HepG2 (cell line): ENCODE data around the gene BRMS1. TPM values are rescaled to one million over a fixed set of nuclear protein-coding genes. Genes with fewer than 3 reads are reported as not detected.

Source experiments
- GABPA ChIP-seq, 2 experiments: IDR thresholded peaks; 2 replicates each; pipeline ENCODE4 v1.6.1; 2011 to 2016; ENCODE audit warnings: low read depth in 2 of 2, low read length in 1 of 2, missing biosample characterization in 1 of 2, missing genetic modification characterization in 1 of 2
- HNF1A ChIP-seq, 2 experiments: sonication (generic) in 1 of 2; formaldehyde crosslinking in 1 of 2; IDR thresholded peaks; 2 replicates each; pipeline versions ENCODE4 v1.4.0 to v1.6.1; 2016 to 2020; ENCODE audit warnings: borderline replicate concordance in 1 of 2, low read depth in 1 of 2, mild to moderate bottlenecking in 1 of 2, missing genetic modification reagents in 1 of 2
- NFKB2 ChIP-seq: sonication (generic); formaldehyde crosslinking; IDR thresholded peaks from 2 replicates; pipeline ENCODE4 v1.4.0; 2020; ENCODE audit warnings: missing genetic modification reagents, borderline replicate concordance
- REST ChIP-seq, 2 experiments: IDR thresholded peaks; 2 replicates each; pipeline ENCODE4 v1.6.1; 2011 to 2012; ENCODE audit warnings: low read length in 2 of 2, borderline replicate concordance in 1 of 2, low read depth in 1 of 2, mild to moderate bottlenecking in 1 of 2, moderate library complexity in 1 of 2
- SP2 ChIP-seq: sonication (generic); formaldehyde crosslinking; IDR thresholded peaks from 2 replicates; pipeline ENCODE4 v1.5.1; 2020; ENCODE audit warnings: mild to moderate bottlenecking, missing genetic modification reagents
- ZBTB10 ChIP-seq: sonication (generic); formaldehyde crosslinking; IDR thresholded peaks from 2 replicates; pipeline ENCODE4 v1.4.0; 2020; ENCODE audit warnings: missing genetic modification reagents, borderline replicate concordance
- ZNF142 ChIP-seq: sonication (generic); formaldehyde crosslinking; IDR thresholded peaks from 2 replicates; pipeline ENCODE4 v1.4.0; 2020; ENCODE audit warnings: missing genetic modification reagents
- ZNF317 ChIP-seq: sonication (generic); formaldehyde crosslinking; IDR thresholded peaks from 2 replicates; pipeline ENCODE4 v1.5.0; 2020; ENCODE audit warnings: mild to moderate bottlenecking, missing genetic modification reagents
- ZNF850 ChIP-seq: sonication (generic); formaldehyde crosslinking; conservative IDR thresholded peaks from 2 replicates; pipeline ENCODE4 v1.9.0; 2021; ENCODE audit warnings: mild to moderate bottlenecking, missing genetic modification reagents
- polyA plus RNA-seq, 8 experiments: library from polyadenylated mRNA; depleted of rRNA in 3 of 8; stranded (reverse) in 7 of 8; unstranded in 1 of 8; fragments of >200 nt; fragmentation: Illumina TruSeq in 4 of 8; extraction: Trizol in 4 of 8; gene quantifications; 2 replicates each; pipeline versions ENCODE4 v1.2.1 to v1.2.3, GENCODE V29; 2011 to 2016; ENCODE audit warnings: low read depth in 4 of 8, missing spikeins in 1 of 8, mixed read lengths in 1 of 8; ENCODE audit not compliant: insufficient read depth in 1 of 8
- total RNA-seq, 5 experiments: library from RNA; depleted of rRNA; stranded (reverse); fragments of >200 nt; fragmentation: Illumina TruSeq; extraction: Trizol; gene quantifications; 2 replicates each; pipeline ENCODE4 v1.2.3, GENCODE V29; 2016; ENCODE audit warnings: low read depth in 1 of 5

BRMS1 gene
- total and polyA plus RNA-seq, 2 of the 13 experiments (the other 11 are each of a cell fraction or from before 2014, with no cell fraction given), result 15.8 to 55.7 TPM

GRCh38 chr11:66312549-66313320 is 32.2 kb downstream of the BRMS1 start (continued):
- TF ChIP-seq HNF1A (IDR thresholded peaks at IDR 0.05; ENCODE audit: low read depth) (no peak), HNF1A (CRISPR knock-in tag; IDR thresholded peaks at IDR 0.05; ENCODE audit: borderline replicate concordance) (peak; percentile 33; the same call in 1 of the 2 replicates), NFKB2 (CRISPR knock-in tag) (peak; percentile 2; the same call in 1 of the 2 replicates), REST (IDR thresholded peaks at IDR 0.05; ENCODE audit: borderline replicate concordance in 1 of 2, low read depth in 1 of 2, low read length in 2 of 2) (peak in 1 of 2 experiments; percentile 22; a peak in 1 of 4 replicates), GABPA (IDR thresholded peaks at IDR 0.05; ENCODE audit: low read depth, low read length) (no peak), GABPA (CRISPR knock-in tag; IDR thresholded peaks at IDR 0.05; ENCODE audit: low read depth) (no peak), ZNF850 (CRISPR knock-in tag) (peak; percentile 84; the same call in 1 of the 2 replicates), SP2 (0 out of 2 replicates have a peak, but pooled peaks have one; percentile 25), ZNF142 (CRISPR knock-in tag) (no peak), ZBTB10 (CRISPR knock-in tag) (peak; percentile 37; the same call in 1 of the 2 replicates), ZNF317 (CRISPR knock-in tag) (peak; percentile 30; the same call in 1 of the 2 replicates)
